Effector CD8-positive, alpha-beta T cell (primary cell): ENCODE data around the gene CFAP299.
A peak's percentile ranks its signal among the peaks of the same experiment; 100 is the strongest.
"Not testable (repeated sequence)": the region's sequence is repeated elsewhere in the genome, so short reads cannot be mapped to it uniquely, and the experiment has no call there.

Experiments
- DNase-seq: peaks from one replicate; lab custom pipeline; 2025; lab: John Stamatoyannopoulos, UW

CFAP299 gene

GRCh38 chr4:80331693-80332092 is 3.8 kb upstream of the CFAP299 start:
- no peak for DNase-seq

- DNase-seq = no peak
Measured at GRCh38 chr4:80333121-80333520, 2.4 kb upstream of the CFAP299 start.

- DNase-seq = no peak
Measured at GRCh38 chr4:80334568-80334967, 962 bp upstream of the CFAP299 start.

GRCh38 chr4:80335226-80335553 is 340 bp upstream of the CFAP299 start:
- no peak for DNase-seq

- no peak for DNase-seq
Measured at GRCh38 chr4:80336582-80336981, 1.1 kb downstream of the CFAP299 start.

GRCh38 chr4:80340036-80340435 is 4.5 kb downstream of the CFAP299 start:
- DNase-seq = no peak

- not testable (repeated sequence) for DNase-seq
Measured at GRCh38 chr4:80342684-80343083, 7.2 kb downstream of the CFAP299 start.

- DNase-seq = no peak
Measured at GRCh38 chr4:80343887-80344286, 8.4 kb downstream of the CFAP299 start.

- DNase-seq = no peak
Measured at GRCh38 chr4:80360084-80360483, 24.6 kb downstream of the CFAP299 start.

GRCh38 chr4:80360900-80361299 is 25.4 kb downstream of the CFAP299 start:
- no peak for DNase-seq

GRCh38 chr4:80361329-80361900 is 25.9 kb downstream of the CFAP299 start:
- DNase-seq = no peak

- peak; percentile 25 for DNase-seq
Measured at GRCh38 chr4:80362578-80363181, 27.1 kb downstream of the CFAP299 start.

GRCh38 chr4:80365928-80366327 is 30.4 kb downstream of the CFAP299 start:
- peak; percentile 25 for DNase-seq

GRCh38 chr4:80367737-80368136 is 32.2 kb downstream of the CFAP299 start:
- no peak for DNase-seq

GRCh38 chr4:80370635-80371034 is 35.1 kb downstream of the CFAP299 start:
- DNase-seq = no peak

GRCh38 chr4:80371046-80371445 is 35.5 kb downstream of the CFAP299 start:
- DNase-seq = no peak

GRCh38 chr4:80374180-80374579 is 38.6 kb downstream of the CFAP299 start:
- no peak for DNase-seq

- no peak for DNase-seq
Measured at GRCh38 chr4:80382090-80382832, 46.7 kb downstream of the CFAP299 start.

- no peak for DNase-seq
Measured at GRCh38 chr4:80385397-80386280, 50.1 kb downstream of the CFAP299 start.

GRCh38 chr4:80386281-80386886 is 50.9 kb downstream of the CFAP299 start:
- DNase-seq = no peak

- no peak for DNase-seq
Measured at GRCh38 chr4:80387390-80388283, 52.1 kb downstream of the CFAP299 start.
